ENCODE measurements around the gene PARD6B.
"Not testable (repeated sequence)": the region's sequence is repeated elsewhere in the genome, so short reads cannot be mapped to it uniquely, and the experiment has no call there.

The PARD6B gene

GRCh38 chr20:50731055-50731929 lies at the start of gene PARD6B:
TSS of gene PARD6B (plus strand) at chr20:50731580. CDS start at chr20:50731787, 207 bp downstream.
- peak; percentile 99 to 100 for DNase-seq (ENCODE audit: low read depth in 2 of 2)

DNA sequence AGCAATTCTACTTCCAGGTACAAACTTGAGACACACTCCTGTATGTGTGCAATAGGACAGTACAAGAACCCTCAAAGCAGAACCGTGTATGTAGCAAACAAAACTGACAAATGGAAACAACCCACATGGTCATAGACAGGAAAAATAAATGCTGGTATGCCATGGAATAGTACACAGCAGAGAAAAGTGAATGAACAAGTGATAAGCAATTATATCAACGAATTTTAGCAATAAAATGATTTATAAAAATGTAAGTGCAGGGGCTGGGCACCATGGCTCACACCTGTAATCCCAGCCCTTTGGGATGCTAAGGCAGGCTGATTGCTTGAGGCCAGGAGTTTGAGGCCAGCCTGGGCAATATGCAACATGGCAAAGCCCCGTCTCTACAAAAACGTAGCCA lies 49.3 kb upstream of the PARD6B start:
- DNase-seq (ENCODE audit: low read depth in 2 of 2): no peak

- DNase-seq (ENCODE audit: low read depth in 2 of 2): no peak
Observed at GRCh38 chr20:50682947-50683530, 48.3 kb upstream of the PARD6B start.

- no peak for DNase-seq (ENCODE audit: low read depth in 2 of 2)
Observed at GRCh38 chr20:50683570-50683969, 47.8 kb upstream of the PARD6B start.

DNA sequence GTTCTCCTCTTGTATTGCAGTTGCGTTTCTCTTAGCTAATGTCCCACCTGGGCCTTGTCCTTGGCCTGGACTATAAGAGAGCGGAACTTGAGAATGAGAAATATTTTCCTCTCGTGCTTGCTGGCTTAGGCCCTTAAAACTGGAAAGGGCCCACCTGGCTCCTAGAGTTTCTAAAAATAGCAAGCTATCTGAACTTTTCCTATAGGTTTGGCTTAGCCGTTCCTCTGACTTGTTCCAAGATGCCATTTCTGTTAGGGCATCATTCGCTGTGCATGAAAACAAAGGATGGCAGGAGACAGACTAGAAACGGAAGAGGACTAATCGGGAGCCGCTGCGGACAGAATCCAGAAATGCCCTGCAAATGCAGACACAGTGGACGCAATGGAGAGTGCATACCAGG lies 44.6 kb upstream of the PARD6B start:
- DNase-seq (ENCODE audit: low read depth in 2 of 2): no peak

GRCh38 chr20:50688256-50688975 lies 43.0 kb upstream of the PARD6B start:
- DNase-seq (ENCODE audit: low read depth in 2 of 2): no peak

GRCh38 chr20:50689864-50690649 lies 41.3 kb upstream of the PARD6B start:
- no peak for DNase-seq (ENCODE audit: low read depth in 2 of 2)

GRCh38 chr20:50690650-50691572 lies 40.5 kb upstream of the PARD6B start, which contains the start of gene RIPOR3:
TSS of gene RIPOR3 (minus strand) at chr20:50691542. CDS start at chr20:50691128, 414 bp downstream.
- no peak for DNase-seq (ENCODE audit: low read depth in 2 of 2)

DNA sequence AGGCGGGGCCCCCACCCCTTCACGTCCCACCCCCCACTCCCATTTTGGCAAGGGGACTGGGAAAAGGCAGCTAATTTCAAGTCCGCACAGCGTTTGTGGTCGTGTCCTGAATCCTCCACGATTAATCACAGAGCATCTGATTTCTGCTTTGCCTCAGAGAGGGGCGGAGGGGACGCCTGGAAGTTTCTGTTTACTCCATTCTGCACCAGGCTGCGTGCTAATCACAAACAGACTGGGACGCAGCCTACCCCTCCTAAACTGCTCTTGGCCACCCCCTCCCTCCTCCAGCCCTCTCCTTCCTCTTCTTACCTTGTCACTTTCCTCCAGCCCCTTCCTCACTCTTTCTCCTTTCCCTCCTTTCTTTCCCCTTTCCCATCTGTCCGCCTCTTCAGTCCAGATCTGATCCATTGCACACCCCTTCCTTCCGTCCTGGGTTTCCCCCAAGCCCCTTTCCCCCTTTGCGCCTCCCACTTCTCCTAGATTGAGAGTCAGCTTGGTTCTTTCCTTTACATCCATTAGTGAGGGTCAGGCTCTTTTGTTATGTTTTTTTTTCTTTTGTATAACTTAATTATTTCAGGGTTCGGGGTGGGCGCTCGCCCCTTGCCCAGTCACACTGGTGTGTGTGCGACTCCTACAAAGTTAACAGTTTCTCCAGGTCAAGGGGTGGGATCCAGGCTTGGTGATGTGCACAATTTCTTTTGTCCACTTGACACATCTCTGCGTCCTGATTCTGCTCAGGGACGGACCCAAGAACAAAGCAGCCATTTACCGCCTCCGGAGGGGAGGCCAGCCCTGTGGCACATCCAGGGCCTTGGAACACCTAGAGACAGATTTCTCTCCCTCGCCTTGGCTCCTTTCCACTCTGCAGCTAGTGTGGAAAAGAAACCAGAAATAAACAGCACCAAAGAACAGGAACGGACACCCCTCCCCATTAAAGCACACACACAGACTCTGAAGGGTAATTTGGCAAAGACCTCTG lies 39.5 kb upstream of the PARD6B start:
- no peak for DNase-seq (ENCODE audit: low read depth in 2 of 2)

- DNase-seq (ENCODE audit: low read depth in 2 of 2): no peak
Observed at GRCh38 chr20:50692552-50692933, 38.8 kb upstream of the PARD6B start.

- DNase-seq (ENCODE audit: low read depth in 2 of 2): no peak
Observed at GRCh38 chr20:50693001-50693400, 38.4 kb upstream of the PARD6B start.

DNA sequence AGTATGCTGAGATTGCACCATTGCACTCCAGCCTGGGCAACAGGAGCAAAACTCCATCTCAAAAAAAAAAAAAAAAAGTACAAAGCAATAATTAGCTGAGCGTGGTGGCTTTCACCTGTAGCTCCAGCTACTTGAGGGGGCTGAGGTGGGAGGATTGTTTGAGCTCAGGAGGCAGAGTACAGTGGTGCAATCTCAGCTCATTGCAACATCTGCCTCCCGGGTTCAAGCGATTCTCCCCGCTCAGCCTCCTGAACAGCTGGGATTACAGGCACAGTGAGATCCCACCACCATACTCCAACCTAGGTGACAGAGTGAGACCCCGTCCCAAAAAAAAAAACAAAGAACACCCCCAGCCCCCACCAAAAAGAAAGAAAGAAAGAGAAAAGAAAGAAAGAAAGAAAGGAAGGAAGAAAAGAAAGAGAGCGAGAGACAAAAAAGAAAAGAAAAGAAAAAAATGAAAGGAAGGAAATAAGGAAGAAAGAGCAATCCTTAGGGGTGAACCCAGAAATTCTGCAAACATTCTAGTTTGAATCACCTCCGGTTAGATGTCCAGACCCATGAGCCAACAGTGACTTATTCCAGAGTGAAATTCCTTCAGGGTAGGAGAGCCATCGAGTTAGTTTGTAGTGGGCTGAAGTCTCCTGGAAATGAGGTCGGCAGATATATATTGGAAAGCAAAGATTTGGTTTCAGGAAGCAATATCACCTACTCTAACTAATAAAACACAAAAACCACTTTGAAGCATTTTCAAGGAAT lies 36.8 kb upstream of the PARD6B start:
- DNase-seq (ENCODE audit: low read depth in 2 of 2): no peak

- no peak for DNase-seq (ENCODE audit: low read depth in 2 of 2)
Observed at GRCh38 chr20:50695135-50695872, 36.1 kb upstream of the PARD6B start.

DNA sequence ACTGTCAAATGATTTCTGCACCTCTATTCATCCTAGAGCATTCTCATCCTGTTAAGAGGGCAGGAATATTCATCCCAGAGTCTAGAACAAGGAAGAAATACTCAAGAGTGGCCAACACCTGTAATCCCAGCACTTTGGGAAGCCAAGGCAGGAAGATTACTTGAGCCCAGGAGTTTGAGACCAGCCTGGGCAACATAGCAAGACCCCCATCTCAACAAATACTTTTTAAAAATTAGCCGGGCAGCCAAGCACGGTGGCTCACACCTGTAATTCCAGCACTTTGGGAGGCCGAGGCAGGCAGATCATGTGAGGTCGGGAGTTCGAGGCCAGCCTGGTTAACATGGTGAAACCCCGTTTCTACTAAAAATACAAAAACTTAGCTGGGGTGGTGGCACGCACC lies 33.1 kb upstream of the PARD6B start:
- not testable (repeated sequence) for DNase-seq (ENCODE audit: low read depth in 2 of 2)

GRCh38 chr20:50699688-50700087 lies 31.7 kb upstream of the PARD6B start:
- no peak for DNase-seq (ENCODE audit: low read depth in 2 of 2)

GRCh38 chr20:50701041-50701963 lies 30.1 kb upstream of the PARD6B start:
- no peak for DNase-seq (ENCODE audit: low read depth in 2 of 2)
